Prostate gland (tissue), 2 donors: ENCODE measurements around the gene TANC1. TPM values are rescaled to one million over a fixed set of nuclear protein-coding genes. Genes with fewer than 3 reads are reported as not detected.

Source experiments
- DNase-seq: peaks from one replicate; pipeline ENCODE4 v3.0.0-alpha.2; 2019; ENCODE audit warnings: low spot score
- H3K27ac ChIP-seq, 2 donors: fragments of 200-600 bp; sonication (generic); 2 replicates each; pipeline ENCODE4 v1.5.1; 2017 to 2019
- H3K27me3 ChIP-seq: fragments of 200-600 bp; sonication (generic); replicated peaks from 2 replicates; pipeline ENCODE4 v1.5.1; 2019; ENCODE audit not compliant: insufficient read depth
- H3K36me3 ChIP-seq, 2 donors: fragments of 200-600 bp; sonication (generic); 1 replicate in 1 of 2; 2 replicates in 1 of 2; pipeline versions ENCODE4 v1.5.1 to v1.8.1; 2017 to 2019
- H3K4me1 ChIP-seq: fragments of 200-600 bp; sonication (generic); replicated peaks from 2 replicates; pipeline ENCODE4 v1.5.1; 2019
- H3K4me3 ChIP-seq, 2 donors: fragments of 200-600 bp; sonication (generic); 2 replicates each; pipeline ENCODE4 v1.5.1; 2017 to 2019
- H3K9me3 ChIP-seq: fragments of 200-600 bp; sonication (generic); 2 replicates; pipeline ENCODE4 v1.5.1; 2017
- POLR2A ChIP-seq: fragments of 450-650 bp; IDR thresholded peaks from one replicate; pipeline ENCODE4 v1.6.1; 2016; ENCODE audit warnings: antibody characterized with exemption, mild to moderate bottlenecking
- POLR2AphosphoS5 ChIP-seq: sonication (generic); formaldehyde crosslinking; IDR thresholded peaks from one replicate; pipeline ENCODE4 v1.6.1; 2017; ENCODE audit warnings: antibody characterized with exemption
- WGBS: methylation state at CpG from one replicate; pipeline ENCODE4 v1.1.5; 2018; 5-methylcytosine and 5-hydroxymethylcytosine counted together
- intact Hi-C: fragments of 100-400 bp; cut with DNase I; formaldehyde crosslinking; loops from one replicate; pipeline ENCODE4 v1.14.2; 2022
- microRNA-seq: library from miRNA; unstranded; fragments of <30 nt; microRNA quantifications from one replicate; pipeline ENCODE4, GENCODE V29; 2016
- small RNA-seq, 2 donors: library from RNA; depleted of rRNA; stranded (forward); fragments of <200 nt; gene quantifications; one replicate each; pipeline ENCODE3, GENCODE V24; 2016
- total RNA-seq, 2 donors: library from RNA; depleted of rRNA; stranded (reverse); fragments of >200 nt; gene quantifications; one replicate each; pipeline ENCODE4 v1.1.0, GENCODE V29; 2016
- TF ChIP-seq, protein P1 (sequence below), 4 experiments: fragments of 200-600 bp in 2 of 4; fragments of 450-650 bp in 2 of 4; sonication (generic) in 2 of 4; IDR thresholded peaks; 1 replicate in 3 of 4; 2 replicates in 1 of 4; pipeline ENCODE4 v1.5.1; 2016 to 2019; ENCODE audit warnings: antibody characterized with exemption in 4 of 4, mild to moderate bottlenecking in 2 of 4, moderate library complexity in 2 of 4

TANC1 gene
- total RNA-seq, 2 donors from 2014 or later, result 33.5 to 39.7 TPM

DNA sequence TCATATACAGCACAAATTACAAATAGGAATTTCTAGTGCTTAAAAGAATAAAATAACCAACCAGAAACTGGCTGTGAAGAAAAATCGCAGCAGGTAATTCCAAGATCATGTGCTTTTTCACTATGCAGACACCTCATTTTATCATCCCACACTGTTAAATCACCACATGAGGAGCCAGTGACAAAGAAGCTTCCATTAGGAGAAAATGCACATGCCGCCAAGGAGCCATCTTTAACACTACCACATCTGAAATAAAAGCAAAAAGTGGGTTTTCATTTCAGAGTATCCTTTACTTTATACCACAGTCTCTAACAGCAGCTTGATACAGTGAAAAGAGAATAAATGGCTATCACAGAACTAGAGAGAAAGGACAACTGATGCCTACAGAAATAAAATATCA lies 311.3 kb downstream of the TANC1 start:
- H3K4me1 ChIP-seq, result no peaks in the 10 kb centered on the region
- intact Hi-C loops, result no loop called here
- H3K27ac ChIP-seq, result no peak overlapping the region
- WGBS, result 92% methylated on average over 2 of the region's 2 CpGs
- no peaks in the 10 kb centered on the region for H3K36me3 ChIP-seq
- DNase-seq, result no peak
- no peak overlapping the region for H3K4me3 ChIP-seq
- TF ChIP-seq, protein P1, sequence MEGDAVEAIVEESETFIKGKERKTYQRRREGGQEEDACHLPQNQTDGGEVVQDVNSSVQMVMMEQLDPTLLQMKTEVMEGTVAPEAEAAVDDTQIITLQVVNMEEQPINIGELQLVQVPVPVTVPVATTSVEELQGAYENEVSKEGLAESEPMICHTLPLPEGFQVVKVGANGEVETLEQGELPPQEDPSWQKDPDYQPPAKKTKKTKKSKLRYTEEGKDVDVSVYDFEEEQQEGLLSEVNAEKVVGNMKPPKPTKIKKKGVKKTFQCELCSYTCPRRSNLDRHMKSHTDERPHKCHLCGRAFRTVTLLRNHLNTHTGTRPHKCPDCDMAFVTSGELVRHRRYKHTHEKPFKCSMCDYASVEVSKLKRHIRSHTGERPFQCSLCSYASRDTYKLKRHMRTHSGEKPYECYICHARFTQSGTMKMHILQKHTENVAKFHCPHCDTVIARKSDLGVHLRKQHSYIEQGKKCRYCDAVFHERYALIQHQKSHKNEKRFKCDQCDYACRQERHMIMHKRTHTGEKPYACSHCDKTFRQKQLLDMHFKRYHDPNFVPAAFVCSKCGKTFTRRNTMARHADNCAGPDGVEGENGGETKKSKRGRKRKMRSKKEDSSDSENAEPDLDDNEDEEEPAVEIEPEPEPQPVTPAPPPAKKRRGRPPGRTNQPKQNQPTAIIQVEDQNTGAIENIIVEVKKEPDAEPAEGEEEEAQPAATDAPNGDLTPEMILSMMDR (IDR thresholded peaks at IDR 0.05), result no peak
- TF ChIP-seq POLR2A (no peak), POLR2AphosphoS5 (no peak)
- no peaks in the 10 kb centered on the region for H3K27me3 ChIP-seq
- no peaks in the 10 kb centered on the region for H3K9me3 ChIP-seq

DNA sequence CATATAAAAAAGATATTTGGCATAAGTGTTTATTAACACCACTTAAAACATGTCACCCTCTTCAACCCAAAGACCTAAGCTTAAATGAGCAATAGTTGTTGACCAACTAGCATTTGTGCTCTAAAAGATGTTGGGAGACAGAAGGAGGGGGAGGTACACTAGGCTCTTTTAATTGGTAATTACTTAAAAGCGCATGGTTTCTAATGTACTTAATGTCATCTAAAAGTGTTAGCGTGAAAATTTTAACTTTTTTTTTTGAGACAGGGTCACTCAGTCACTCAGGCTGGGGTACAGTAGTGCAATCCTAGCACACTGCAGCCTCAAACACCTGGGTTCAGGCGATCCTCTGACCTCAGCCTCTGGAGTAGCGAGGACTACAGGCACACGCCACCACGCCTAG lies 312.6 kb downstream of the TANC1 start:
- Histone ChIP-seq H3K27ac (no peak overlapping the region), H3K9me3 (no peaks in the 10 kb centered on the region), H3K4me1 (no peaks in the 10 kb centered on the region), H3K36me3 (no peaks in the 10 kb centered on the region), H3K4me3 (no peak overlapping the region), H3K27me3 (no peaks in the 10 kb centered on the region)
- no peak for DNase-seq
- 97% methylated on average over 6 of the region's 6 CpGs for WGBS
- intact Hi-C loops, result no loop called here
- TF ChIP-seq, protein P1 (IDR thresholded peaks at IDR 0.05), result no peak
- no peak for TF ChIP-seq POLR2A
- TF ChIP-seq POLR2AphosphoS5, result no peak

Small RNA genes lying within 50 kb of the gene (microRNA-seq; reads per million reads assigned to microRNA genes)
- not detected for gene MIR6888

Small RNA genes lying within 50 kb of the gene (small RNA-seq; reads per million reads assigned to genes)
- gene MIR6888 (0 reads per million in 2 donors), gene RNU2-21P (0 reads per million in 2 donors), gene RNU6-580P (0 reads per million in 2 donors)

Other genes starting within 250 kb of the TANC1 start
- 10 to 100 TPM in 1 of 2 donors, not detected in 1; 19.0 TPM for gene DAPL1, start 173.3 kb upstream of the TANC1 start, total RNA-seq